HCT116 (cell line): ENCODE results near the gene ERBB4.

Experiments used
- CEBPB ChIP-seq: IDR thresholded peaks from 2 replicates; pipeline ENCODE4 v1.6.1; 2012; ENCODE audit warnings: low read depth
- CTCF ChIP-seq, 3 experiments: fragments of 200-600 bp in 1 of 3; sonication (generic) in 1 of 3; IDR thresholded peaks in 2 of 3; conservative IDR thresholded peaks in 1 of 3; 2 replicates each; pipeline ENCODE4 v1.5.1; 2012 to 2017; ENCODE audit warnings: low read depth in 2 of 3, low read length in 2 of 3, antibody characterized with exemption in 1 of 3, borderline replicate concordance in 1 of 3, control low read depth in 1 of 3, mild to moderate bottlenecking in 1 of 3, mixed read lengths in 1 of 3, mixed run types in 1 of 3, moderate library complexity in 1 of 3; ENCODE audit not compliant: insufficient read depth in 1 of 3
- EGR1 ChIP-seq: IDR thresholded peaks from 2 replicates; pipeline ENCODE4 v1.6.1; 2012; ENCODE audit warnings: low read depth
- EZH2 ChIP-seq: fragments of 200-600 bp; sonication (generic); IDR thresholded peaks from 2 replicates; pipeline ENCODE4 v1.6.1; 2017; ENCODE audit warnings: antibody characterized with exemption, mixed run types
- EZH2phosphoT487 ChIP-seq: fragments of 200-600 bp; IDR thresholded peaks from 2 replicates; pipeline ENCODE4 v1.6.1; 2018; ENCODE audit warnings: antibody characterized with exemption, borderline replicate concordance
- POLR2A ChIP-seq: IDR thresholded peaks from 2 replicates; pipeline ENCODE4 v1.7.0; 2011; ENCODE audit warnings: borderline replicate concordance; ENCODE audit not compliant: insufficient read depth, insufficient read length; ENCODE audit errors: extremely low read depth
- POLR2AphosphoS5 ChIP-seq: IDR thresholded peaks from 2 replicates; pipeline ENCODE4 v1.6.1; 2011; ENCODE audit warnings: mild to moderate bottlenecking, low read depth, low read length, moderate library complexity
- RAD21 ChIP-seq: IDR thresholded peaks from 2 replicates; pipeline ENCODE4 v1.6.1; 2012; ENCODE audit warnings: low read depth, mild to moderate bottlenecking
- REST ChIP-seq: IDR thresholded peaks from 2 replicates; pipeline ENCODE4 v1.6.1; 2012; ENCODE audit warnings: low read depth
- SRF ChIP-seq: IDR thresholded peaks from 2 replicates; pipeline ENCODE4 v1.6.1; 2012; ENCODE audit warnings: low read depth
- YY1 ChIP-seq: IDR thresholded peaks from 2 replicates; pipeline ENCODE4 v1.6.1; 2011; ENCODE audit warnings: low read length, low read depth, moderate library complexity, mild to moderate bottlenecking; ENCODE audit not compliant: insufficient replicate concordance; ENCODE audit errors: extremely low read depth
- ZBTB33 ChIP-seq: IDR thresholded peaks from 2 replicates; pipeline ENCODE4 v1.6.1; 2011; ENCODE audit warnings: mild to moderate bottlenecking, low read length, moderate library complexity; ENCODE audit not compliant: insufficient replicate concordance; ENCODE audit errors: extremely low read depth

- TF ChIP-seq POLR2AphosphoS5 (no peak), CTCF (IDR thresholded peaks at IDR 0.05 in 2 of 3, conservative IDR thresholded peaks at IDR 0.05 in 1 of 3; ENCODE audit: borderline replicate concordance in 1 of 3, insufficient read depth in 1 of 3, low read depth in 2 of 3, low read length in 2 of 3) (no peak), POLR2A (no peak), YY1 (no peak), REST (no peak), EZH2 (no peak), ZBTB33 (no peak), RAD21 (no peak), SRF (no peak), EZH2phosphoT487 (no peak), EGR1 (no peak), CEBPB (no peak)
Measured at GRCh38 chr2:212345966-212346365, 192.6 kb downstream of the ERBB4 start.
